K562 (cell line): ENCODE results near the gene MTLN. TPM values are rescaled to one million over a fixed set of nuclear protein-coding genes. Genes with fewer than 3 reads are reported as not detected.
A peak's percentile ranks its signal among the peaks of the same experiment; 100 is the strongest.

ENCODE experiments used
- ARID3B ChIP-seq: fragments of 250-450 bp; sonication (Bioruptor Pico); IDR thresholded peaks from 2 replicates; pipeline ENCODE4 v1.4.0; 2020; ENCODE audit warnings: borderline replicate concordance
- CTBP1 ChIP-seq: fragments of 450-650 bp; IDR thresholded peaks from 2 replicates; pipeline ENCODE4 v1.6.1; 2016; ENCODE audit warnings: borderline replicate concordance
- E2F5 ChIP-seq: sonication (generic); formaldehyde crosslinking; IDR thresholded peaks from 2 replicates; pipeline ENCODE4 v1.8.0; 2022; ENCODE audit warnings: mild to moderate bottlenecking, missing genetic modification reagents
- FOXJ2 ChIP-seq: fragments of 200-800 bp; sonication (Bioruptor generic); IDR thresholded peaks from 2 replicates; pipeline ENCODE4 v1.6.1; 2016; ENCODE audit warnings: missing genetic modification characterization, missing compliant biosample characterization
- HDAC1 ChIP-seq, 2 experiments: fragments of 450-650 bp; IDR thresholded peaks; 2 replicates each; pipeline ENCODE4 v1.6.1; 2016 to 2017; ENCODE audit warnings: inconsistent platforms in 1 of 2, mild to moderate bottlenecking in 1 of 2, moderate library complexity in 1 of 2
- L3MBTL2 ChIP-seq: fragments of 450-650 bp; IDR thresholded peaks from 2 replicates; pipeline ENCODE4 v1.6.1; 2016; ENCODE audit warnings: mild to moderate bottlenecking, moderate library complexity
- NFRKB ChIP-seq: fragments of 450-650 bp; IDR thresholded peaks from 2 replicates; pipeline ENCODE4 v1.6.1; 2016; ENCODE audit warnings: low read depth
- PHF21A ChIP-seq: fragments of 450-650 bp; IDR thresholded peaks from 2 replicates; pipeline ENCODE4 v1.6.1; 2017; ENCODE audit warnings: low read depth, borderline replicate concordance
- PML ChIP-seq: IDR thresholded peaks from 2 replicates; pipeline ENCODE4 v1.6.1; 2012; ENCODE audit warnings: low read length, inconsistent platforms
- POLR3G ChIP-seq: IDR thresholded peaks from 2 replicates; pipeline ENCODE4 v1.6.1; 2011; ENCODE audit not compliant: insufficient read length, insufficient replicate concordance; ENCODE audit errors: extremely low read depth
- PURB ChIP-seq: sonication (generic); formaldehyde crosslinking; IDR thresholded peaks from 2 replicates; pipeline ENCODE4 v1.9.0; 2021; ENCODE audit warnings: low read depth, mild to moderate bottlenecking, missing genetic modification reagents
- RAD21 ChIP-seq, 2 experiments: fragments of 250-450 bp in 1 of 2; fragments of 450-650 bp in 1 of 2; sonication (Bioruptor Pico) in 1 of 2; formaldehyde crosslinking in 1 of 2; IDR thresholded peaks in 1 of 2; conservative IDR thresholded peaks in 1 of 2; 2 replicates each; pipeline versions ENCODE4 v1.4.0 to v1.8.0; 2020 to 2022; ENCODE audit warnings: mild to moderate bottlenecking in 2 of 2, moderate library complexity in 1 of 2
- RCOR1 ChIP-seq, 2 experiments: IDR thresholded peaks; 2 replicates each; pipeline ENCODE4 v1.6.1; 2012; ENCODE audit warnings: low read depth in 2 of 2, low read length in 2 of 2, borderline replicate concordance in 1 of 2, improper control_type of control experiment in 1 of 2
- RREB1 ChIP-seq: fragments of 250-450 bp; sonication (Bioruptor Pico); IDR thresholded peaks from 2 replicates; pipeline ENCODE4 v1.4.0; 2020
- SP1 ChIP-seq: sonication (generic); formaldehyde crosslinking; IDR thresholded peaks from 2 replicates; pipeline ENCODE4 v1.8.1; 2022; ENCODE audit warnings: mild to moderate bottlenecking, missing genetic modification reagents
- TAF7 ChIP-seq: fragments of 450-650 bp; IDR thresholded peaks from 2 replicates; pipeline ENCODE4 v1.6.1; 2016; ENCODE audit warnings: missing genetic modification characterization, missing compliant biosample characterization
- TBL1XR1 ChIP-seq, 2 experiments: IDR thresholded peaks; 2 replicates each; pipeline ENCODE4 v1.6.1; 2012; ENCODE audit warnings: improper control_type of control experiment in 2 of 2, low read length in 2 of 2, mild to moderate bottlenecking in 1 of 2
- ZNF766 ChIP-seq: fragments of 200-800 bp; sonication (Bioruptor generic); conservative IDR thresholded peaks from 2 replicates; pipeline ENCODE4 v1.6.1; 2016; ENCODE audit warnings: missing genetic modification characterization, missing compliant biosample characterization
- polyA plus RNA-seq, 8 experiments: library from polyadenylated mRNA; depleted of rRNA in 4 of 8; stranded (reverse) in 5 of 8; unstranded in 3 of 8; fragments of >200 nt; fragmentation: Nextera tagmentation in 2 of 8; fragmentation: Illumina TruSeq in 1 of 8; extraction: Ambion mirVana in 2 of 8; extraction: Trizol in 1 of 8; gene quantifications; 2 replicates each; pipeline versions ENCODE4 v1.2.1 to v1.2.3, GENCODE V29; 2011 to 2014; ENCODE audit warnings: inconsistent platforms in 1 of 8, missing spikeins in 1 of 8
- total RNA-seq, 7 experiments: library from RNA; depleted of rRNA in 6 of 7; stranded (reverse); fragments of >200 nt in 6 of 7; fragmentation: Illumina TruSeq in 2 of 7; extraction: Trizol in 2 of 7; gene quantifications; 2 replicates each; pipeline versions ENCODE4 v1.2.1 to v1.2.3, GENCODE V29; 2011 to 2021; ENCODE audit warnings: low replicate concordance in 1 of 7

Gene MTLN
- total and polyA plus RNA-seq, 9 of the 15 experiments (the other 6 are each of a cell fraction or from before 2014, with no cell fraction given), result 7.3 to 129 (median 39.4) TPM

- TF ChIP-seq RREB1 (CRISPR knock-in tag), result peak; percentile 99
- no peak for TF ChIP-seq PURB (CRISPR knock-in tag)
- TF ChIP-seq POLR3G, result no peak
- peak; percentile 54; the same call in 1 of the 2 replicates for TF ChIP-seq PML
- TF ChIP-seq L3MBTL2, result 0 out of 2 replicates have a peak, but pooled peaks have one; percentile 15
- TF ChIP-seq SP1 (CRISPR knock-in tag), result peak; percentile 94
- TF ChIP-seq CTBP1, result peak; percentile 91
- 0 out of 2 replicates have a peak, but pooled peaks have one; percentile 31 for TF ChIP-seq NFRKB
- no peak for TF ChIP-seq RAD21 (CRISPR knock-in tag; conservative IDR thresholded peaks at IDR 0.05 in 1 of 2, IDR thresholded peaks at IDR 0.05 in 1 of 2)
- TF ChIP-seq PHF21A, result peak; percentile 22; the same call in 1 of the 2 replicates
- TF ChIP-seq TAF7 (tag), result no peak
- TF ChIP-seq FOXJ2 (tag), result peak; percentile 73; the same call in 1 of the 2 replicates
- TF ChIP-seq E2F5 (CRISPR knock-in tag), result no peak
- TF ChIP-seq ZNF766 (CRISPR knock-in tag), result no peak
- TF ChIP-seq HDAC1 (IDR thresholded peaks at IDR 0.05), result peak in 1 of 2 experiments; percentile 29; a peak in 2 of 4 replicates
- peak in 1 of 2 experiments; percentile 84; a peak in 2 of 4 replicates for TF ChIP-seq TBL1XR1 (IDR thresholded peaks at IDR 0.05; ENCODE audit: low read length in 2 of 2)
- peak; percentile 62 to 99; a peak in 3 of 4 replicates for TF ChIP-seq RCOR1 (IDR thresholded peaks at IDR 0.05; ENCODE audit: borderline replicate concordance in 1 of 2, low read depth in 2 of 2, low read length in 2 of 2)
- TF ChIP-seq ARID3B (CRISPR knock-in tag), result no peak
These were observed 7.7 kb downstream of the MTLN start, which contains the start of gene NPHP1 (continued) for GRCh38 chr2:110204408-110205385.
